OCI-LY1 (cell line): ENCODE results near the gene ADGRG7.

Experiments
- H2AFZ ChIP-seq: fragments of 200-600 bp; sonication (generic), shearing (Covaris generic); 2 replicates; pipeline ENCODE4 v1.6.0; 2014; ENCODE audit warnings: antibody characterized with exemption, mild to moderate bottlenecking, low read length
- H3F3A ChIP-seq: fragments of 200-600 bp; sonication (generic), shearing (Covaris generic); 2 replicates; pipeline ENCODE4 v1.6.0; 2014; ENCODE audit warnings: mild to moderate bottlenecking, antibody characterized with exemption, low read length, moderate library complexity; ENCODE audit not compliant: insufficient read depth
- H3K27ac ChIP-seq: fragments of 200-600 bp; sonication (generic); 2 replicates; pipeline ENCODE4 v1.5.1; 2014; ENCODE audit warnings: low read length, mixed run types, mild to moderate bottlenecking, low read depth; ENCODE audit not compliant: poor library complexity, severe bottlenecking
- H3K27me3 ChIP-seq: fragments of 200-600 bp; sonication (generic); 2 replicates; pipeline ENCODE4 v1.6.0; 2014; ENCODE audit warnings: antibody characterized with exemption, mild to moderate bottlenecking, low read length, moderate library complexity; ENCODE audit not compliant: insufficient read depth
- H3K36me3 ChIP-seq: fragments of 200-600 bp; sonication (generic); 2 replicates; pipeline ENCODE4 v1.6.1; 2014; ENCODE audit warnings: mild to moderate bottlenecking, antibody characterized with exemption, low read length, moderate library complexity, mixed read lengths; ENCODE audit not compliant: insufficient read depth
- H3K4me1 ChIP-seq: fragments of 200-600 bp; sonication (generic); 2 replicates; pipeline ENCODE4 v1.5.1; 2014; ENCODE audit warnings: mild to moderate bottlenecking, low read length, moderate library complexity; ENCODE audit not compliant: insufficient read depth, severe bottlenecking
- H3K4me2 ChIP-seq: fragments of 200-600 bp; sonication (generic), shearing (Covaris generic); 2 replicates; pipeline ENCODE4 v1.6.1; 2014; ENCODE audit warnings: low read length
- H3K4me3 ChIP-seq: fragments of 200-600 bp; sonication (generic); 2 replicates; pipeline ENCODE4 v1.5.1; 2014; ENCODE audit warnings: low read length, low read depth, mild to moderate bottlenecking, mixed read lengths; ENCODE audit not compliant: poor library complexity, severe bottlenecking
- H3K79me2 ChIP-seq: fragments of 200-600 bp; shearing (Covaris generic); 2 replicates; pipeline ENCODE4 v1.6.1; 2016; ENCODE audit warnings: mixed run types, low read length, mixed read lengths; ENCODE audit not compliant: insufficient read depth
- H3K9ac ChIP-seq: fragments of 200-600 bp; sonication (generic), shearing (Covaris generic); 2 replicates; pipeline ENCODE4 v1.6.1; 2014; ENCODE audit warnings: mild to moderate bottlenecking, low read length, mixed read lengths
- H3K9me2 ChIP-seq: fragments of 200-600 bp; sonication (generic), shearing (Covaris generic); 2 replicates; pipeline ENCODE4 v1.6.1; 2014; ENCODE audit warnings: low read depth, mild to moderate bottlenecking, low read length, mixed read lengths
- H3K9me3 ChIP-seq: fragments of 200-600 bp; shearing (Covaris generic); 2 replicates; pipeline ENCODE4 v1.6.1; 2014; ENCODE audit warnings: low read length, mixed read lengths
- H4K20me1 ChIP-seq: fragments of 200-600 bp; sonication (generic), shearing (Covaris generic); 2 replicates; pipeline ENCODE4 v1.6.0; 2016; ENCODE audit warnings: mild to moderate bottlenecking, low read length; ENCODE audit not compliant: insufficient read depth
- CTCF ChIP-seq: fragments of 200-600 bp; sonication (generic), shearing (Covaris generic); IDR thresholded peaks from 2 replicates; pipeline ENCODE4 v1.5.1; 2017; ENCODE audit warnings: mild to moderate bottlenecking, antibody characterized with exemption, low read length, moderate library complexity, mixed read lengths
- EZH2 ChIP-seq: fragments of 200-600 bp; sonication (generic), shearing (Covaris generic); IDR thresholded peaks from 2 replicates; pipeline ENCODE4 v1.8.0; 2017; ENCODE audit warnings: borderline replicate concordance, mixed run types, mild to moderate bottlenecking, antibody characterized with exemption, low read length, moderate library complexity, mixed read lengths

The ADGRG7 gene

GRCh38 chr3:100681496-100681895 is 72.1 kb downstream of the ADGRG7 start:
- H3K9ac ChIP-seq = no peak overlapping the region
- no peaks in the 10 kb centered on the region for H3K79me2 ChIP-seq
- no peaks in the 10 kb centered on the region for H4K20me1 ChIP-seq
- no peak overlapping the region for H2AFZ ChIP-seq
- no peaks in the 10 kb centered on the region for H3K4me1 ChIP-seq
- H3K4me2 ChIP-seq = no peak overlapping the region
- no peaks in the 10 kb centered on the region for H3F3A ChIP-seq
- no peak overlapping the region for H3K4me3 ChIP-seq
- no peaks in the 10 kb centered on the region for H3K27me3 ChIP-seq
- no peak for TF ChIP-seq EZH2
- no peak for TF ChIP-seq CTCF
- no peaks in the 10 kb centered on the region for H3K9me3 ChIP-seq
- no peaks in the 10 kb centered on the region for H3K9me2 ChIP-seq
- H3K36me3 ChIP-seq = no peaks in the 10 kb centered on the region
- no peak overlapping the region for H3K27ac ChIP-seq

GRCh38 chr3:100682056-100682853 is 72.9 kb downstream of the ADGRG7 start:
- TF ChIP-seq EZH2 = no peak
- TF ChIP-seq CTCF = no peak
- Histone ChIP-seq H3F3A (no peaks in the 10 kb centered on the region), H3K9me2 (no peaks in the 10 kb centered on the region), H3K79me2 (no peaks in the 10 kb centered on the region), H4K20me1 (no peaks in the 10 kb centered on the region), H3K27ac (no peak overlapping the region), H2AFZ (no peak overlapping the region), H3K27me3 (no peaks in the 10 kb centered on the region), H3K9ac (no peak overlapping the region), H3K9me3 (no peaks in the 10 kb centered on the region), H3K36me3 (no peaks in the 10 kb centered on the region), H3K4me1 (no peaks in the 10 kb centered on the region), H3K4me3 (no peak overlapping the region), H3K4me2 (no peak overlapping the region)

- no peak overlapping the region for H3K4me3 ChIP-seq
- no peaks in the 10 kb centered on the region for H3K27me3 ChIP-seq
- no peaks in the 10 kb centered on the region for H3K9me3 ChIP-seq
- TF ChIP-seq CTCF = no peak
- no peak for TF ChIP-seq EZH2
- H3F3A ChIP-seq = no peaks in the 10 kb centered on the region
- no peak overlapping the region for H2AFZ ChIP-seq
- no peaks in the 10 kb centered on the region for H3K79me2 ChIP-seq
- H3K27ac ChIP-seq = no peak overlapping the region
- H3K9me2 ChIP-seq = no peaks in the 10 kb centered on the region
- H3K9ac ChIP-seq = no peak overlapping the region
- no peak overlapping the region for H3K4me2 ChIP-seq
- no peaks in the 10 kb centered on the region for H3K4me1 ChIP-seq
- no peaks in the 10 kb centered on the region for H4K20me1 ChIP-seq
- no peaks in the 10 kb centered on the region for H3K36me3 ChIP-seq
Measured at GRCh38 chr3:100682854-100683760, 73.7 kb downstream of the ADGRG7 start.
